IgD-negative memory B cell (primary cell): ENCODE measurements around the gene PSMB10. TPM values are rescaled to one million over a fixed set of nuclear protein-coding genes. Genes with fewer than 3 reads are reported as not detected.
A peak's percentile ranks its signal among the peaks of the same experiment; 100 is the strongest.

Experiments used
- H3K27ac Mint-ChIP-seq, 3 donors: one replicate each; pipeline ENCODE4 v1.8.0; 2020 to 2022; ENCODE audit warnings: mild to moderate bottlenecking in 3 of 3, mixed read lengths in 3 of 3, moderate library complexity in 1 of 3
- H3K27me3 Mint-ChIP-seq: one replicate; pipeline ENCODE4 v1.8.0; 2021; ENCODE audit warnings: mixed read lengths
- H3K36me3 Mint-ChIP-seq: one replicate; pipeline ENCODE4 v1.8.0; 2020; ENCODE audit warnings: mild to moderate bottlenecking, mixed read lengths
- H3K4me1 Mint-ChIP-seq, 3 donors: one replicate each; pipeline ENCODE4 v1.8.0; 2020 to 2022; ENCODE audit warnings: mixed read lengths in 3 of 3, mild to moderate bottlenecking in 1 of 3
- H3K4me3 Mint-ChIP-seq, 4 donors: one replicate each; pipeline ENCODE4 v1.8.0; 2020 to 2022; ENCODE audit warnings: mild to moderate bottlenecking in 4 of 4, mixed read lengths in 4 of 4, moderate library complexity in 3 of 4
- H3K9me3 Mint-ChIP-seq, 3 donors: one replicate each; pipeline ENCODE4 v1.8.0; 2020 to 2021; ENCODE audit warnings: mixed read lengths in 3 of 3, mild to moderate bottlenecking in 1 of 3
- polyA plus RNA-seq: library from polyadenylated mRNA; unstranded; fragments of 300-500 nt; fragmentation: Illumina TruSeq; gene quantifications from one replicate; pipeline ENCODE4 v1.2.3, GENCODE V29; 2021

The PSMB10 gene
- polyA plus RNA-seq, 1 donor from 2014 or later, result 510 TPM

DNA sequence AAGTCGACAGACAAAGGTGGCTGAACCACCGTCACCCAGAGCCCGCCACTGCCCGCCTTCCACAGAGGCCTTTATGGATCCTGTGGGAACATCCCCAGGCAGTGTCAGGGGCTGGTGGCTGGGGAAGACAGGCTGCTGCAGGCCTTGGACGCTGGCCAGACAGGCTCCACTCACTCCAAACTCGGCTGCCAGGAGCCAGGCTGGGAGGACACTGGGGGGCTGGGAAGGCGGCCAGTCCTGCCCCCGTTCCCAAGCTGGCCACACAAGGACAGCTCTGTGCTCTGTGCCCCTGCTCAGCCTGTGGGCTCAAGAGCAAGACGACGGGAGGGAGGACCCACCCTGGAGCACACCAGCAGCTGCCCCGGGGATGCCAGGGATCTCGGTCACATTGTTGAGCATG, 14.8 kb upstream of the PSMB10 start:
- H3K4me3 Mint-ChIP-seq, result no peak overlapping the region
- no peak overlapping the region for H3K27ac Mint-ChIP-seq
- no peaks in the 10 kb centered on the region for H3K36me3 Mint-ChIP-seq
- H3K4me1 Mint-ChIP-seq, result peaks cover 0 to 3% (median 0%) of the 10 kb centered on the region in 3 donors
- no peaks in the 10 kb centered on the region for H3K9me3 Mint-ChIP-seq
- no peaks in the 10 kb centered on the region for H3K27me3 Mint-ChIP-seq

DNA sequence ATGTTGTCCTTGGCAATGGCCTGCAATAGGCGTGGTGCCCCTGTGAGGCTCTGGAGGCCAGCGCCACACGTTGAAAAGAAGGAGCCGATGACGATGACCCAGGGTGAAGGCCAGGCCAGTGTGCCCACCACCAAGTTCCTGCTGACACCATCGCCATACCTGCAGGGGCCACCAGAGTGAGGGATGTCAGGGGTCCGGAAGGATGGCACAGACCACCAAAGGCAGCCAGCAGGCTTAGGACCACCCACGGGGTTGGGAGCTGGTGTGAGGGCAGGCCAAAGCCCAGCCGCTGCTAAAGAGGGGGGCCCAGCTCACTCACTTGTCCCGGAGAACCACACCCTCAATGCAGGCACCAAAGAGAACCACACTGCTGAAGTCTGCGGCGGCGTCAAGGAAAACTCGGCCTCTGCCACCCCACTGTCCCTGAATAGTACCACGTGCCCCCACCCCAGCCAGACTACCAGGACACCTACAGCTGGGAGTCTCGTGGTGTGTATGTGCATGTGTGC, 13.7 kb upstream of the PSMB10 start:
- Mint-ChIP-seq H3K36me3 (no peaks in the 10 kb centered on the region), H3K4me3 (peak overlapping the region in 1 of 4 donors; percentile 17), H3K27ac (no peak overlapping the region), H3K4me1 (peaks cover 0 to 3% (median 0%) of the 10 kb centered on the region in 3 donors), H3K9me3 (no peaks in the 10 kb centered on the region), H3K27me3 (no peaks in the 10 kb centered on the region)

DNA sequence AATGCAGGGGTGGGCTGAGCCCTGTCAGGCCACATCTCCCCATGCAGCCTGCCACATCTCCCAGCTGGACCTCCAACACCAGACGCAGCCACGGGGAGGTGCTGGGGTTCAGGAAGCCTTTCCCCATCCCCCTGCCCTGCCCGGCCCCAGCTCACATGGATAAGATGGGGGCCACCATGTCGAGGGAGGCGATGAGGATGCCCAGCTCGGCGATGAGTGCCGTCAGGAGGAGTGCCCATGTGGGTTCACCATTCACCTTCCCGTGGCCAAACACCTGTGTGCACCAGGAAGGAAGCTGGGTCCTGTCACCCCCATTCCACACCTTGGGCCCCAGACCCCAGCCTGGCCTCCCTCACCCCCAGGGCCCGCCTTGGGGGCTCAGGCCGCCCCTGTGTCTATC, 13.0 kb upstream of the PSMB10 start:
- no peaks in the 10 kb centered on the region for H3K36me3 Mint-ChIP-seq

DNA sequence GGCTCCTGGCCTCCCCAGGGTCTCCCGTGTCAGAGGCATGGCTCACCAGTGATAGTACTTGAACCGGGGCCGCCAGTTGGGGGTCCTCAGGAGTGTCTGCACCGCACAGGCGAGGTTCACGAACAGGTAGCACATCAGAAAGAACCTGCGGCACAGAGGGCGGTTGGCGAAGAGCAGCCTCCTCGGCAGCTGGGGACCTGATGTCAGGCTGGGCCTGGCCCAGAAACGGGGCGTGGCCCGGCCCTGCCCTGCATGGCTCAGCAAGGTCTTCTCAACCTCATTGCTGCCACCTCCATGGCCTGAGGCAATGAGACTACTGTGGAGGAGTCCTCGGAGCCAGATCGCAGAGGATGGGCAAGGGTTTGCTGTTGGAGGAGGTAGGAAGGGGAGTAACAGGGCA, 11.4 kb upstream of the PSMB10 start:
- Mint-ChIP-seq H3K4me1 (peaks cover 0 to 3% (median 0%) of the 10 kb centered on the region in 3 donors), H3K27me3 (no peaks in the 10 kb centered on the region), H3K27ac (no peak overlapping the region), H3K36me3 (no peaks in the 10 kb centered on the region), H3K9me3 (no peaks in the 10 kb centered on the region), H3K4me3 (no peak overlapping the region)

More for the DNA sequence above, 13.0 kb upstream of the PSMB10 start:
- Mint-ChIP-seq H3K4me3 (no peak overlapping the region), H3K9me3 (no peaks in the 10 kb centered on the region), H3K27ac (no peak overlapping the region), H3K4me1 (peaks cover 0 to 3% (median 0%) of the 10 kb centered on the region in 3 donors), H3K27me3 (no peaks in the 10 kb centered on the region)

DNA sequence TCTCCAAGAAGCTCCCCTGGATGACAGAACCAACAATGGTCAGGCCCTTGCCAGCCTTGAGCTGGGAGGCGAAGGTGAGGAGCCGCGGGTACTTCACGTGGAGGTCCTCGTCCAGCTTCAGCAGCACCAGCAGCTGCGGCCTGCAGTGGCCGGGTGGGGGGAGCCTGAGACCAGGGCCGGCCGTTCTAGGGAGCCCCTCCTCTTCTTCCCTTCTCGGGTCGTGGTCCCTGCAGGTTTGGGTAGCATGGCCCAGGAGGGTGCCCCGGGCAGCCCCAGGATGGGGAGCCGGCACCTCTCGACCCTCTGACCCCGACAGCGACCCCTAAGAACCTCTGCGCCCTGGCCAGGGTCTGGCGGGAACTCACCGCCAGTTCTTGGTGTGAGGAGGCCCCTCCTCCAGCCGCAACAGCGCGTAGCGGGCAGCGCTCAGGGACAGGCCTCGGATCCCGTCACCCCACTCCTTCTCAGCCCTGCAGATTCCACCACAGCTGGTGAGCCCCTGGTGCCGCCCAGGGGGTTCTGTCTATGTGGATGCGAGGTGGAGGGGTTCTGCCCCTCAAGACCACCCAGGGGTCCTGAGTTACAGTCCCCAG, 10.4 kb upstream of the PSMB10 start:
- no peaks in the 10 kb centered on the region for H3K27me3 Mint-ChIP-seq
- peaks cover 2% of the 10 kb centered on the region for H3K36me3 Mint-ChIP-seq
- H3K27ac Mint-ChIP-seq, result no peak overlapping the region
- no peak overlapping the region for H3K4me3 Mint-ChIP-seq
- peaks cover 0 to 3% (median 2%) of the 10 kb centered on the region in 3 donors for H3K4me1 Mint-ChIP-seq
- H3K9me3 Mint-ChIP-seq, result no peaks in the 10 kb centered on the region

DNA sequence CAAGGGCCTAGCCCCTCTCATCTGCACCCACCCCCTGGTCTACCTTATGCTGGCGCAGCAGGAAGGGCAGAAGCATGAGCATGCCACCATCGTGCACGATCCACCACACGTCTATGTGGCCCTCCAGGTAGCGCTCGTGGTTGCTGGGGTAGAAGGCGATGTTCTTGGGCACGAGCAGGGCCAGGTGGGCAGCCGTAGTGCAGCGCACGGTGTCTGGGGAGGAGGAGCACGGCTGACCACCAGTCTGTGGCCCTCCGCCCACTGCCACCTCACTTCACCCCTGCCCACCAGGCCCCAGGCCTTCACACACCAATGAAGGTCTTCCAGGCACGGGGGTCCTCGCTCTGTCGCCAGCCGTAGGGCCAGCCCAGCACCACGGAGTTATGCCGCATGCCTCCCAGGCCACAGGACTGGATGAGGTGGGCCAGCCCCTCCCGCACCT, 9.5 kb upstream of the PSMB10 start:
- no peaks in the 10 kb centered on the region for H3K9me3 Mint-ChIP-seq
- peaks cover 2% of the 10 kb centered on the region for H3K36me3 Mint-ChIP-seq
- H3K27me3 Mint-ChIP-seq, result no peaks in the 10 kb centered on the region
- H3K4me1 Mint-ChIP-seq, result peaks cover 0 to 6% (median 4%) of the 10 kb centered on the region in 3 donors
- H3K27ac Mint-ChIP-seq, result no peak overlapping the region
- H3K4me3 Mint-ChIP-seq, result no peak overlapping the region

DNA sequence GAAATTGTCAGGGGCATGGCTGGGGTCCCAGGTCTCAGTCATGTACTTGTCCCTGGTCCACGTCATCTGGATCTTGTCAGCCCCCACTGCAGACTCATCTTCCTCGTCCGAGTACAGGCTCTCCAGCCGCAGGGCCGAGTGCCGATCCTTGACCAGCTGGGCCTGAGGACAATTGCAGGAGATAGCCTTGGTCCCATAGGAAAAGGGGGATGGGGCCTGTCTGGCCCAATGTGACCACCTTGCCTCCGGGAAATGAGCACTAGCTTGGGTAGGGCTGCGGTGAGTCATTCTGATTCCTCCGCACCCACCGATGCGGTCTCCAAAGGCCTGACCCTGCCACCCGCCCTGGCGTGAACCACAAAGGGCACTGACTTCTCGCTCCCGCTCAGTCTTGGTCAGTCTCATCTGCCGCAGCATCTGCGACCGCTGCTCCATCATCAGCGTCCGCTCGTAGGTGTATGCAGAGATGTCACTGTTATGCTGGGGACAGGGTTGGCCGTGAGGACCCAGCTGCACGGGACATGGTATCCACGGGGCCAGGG, 8.8 kb upstream of the PSMB10 start:
- Mint-ChIP-seq H3K9me3 (no peaks in the 10 kb centered on the region), H3K4me1 (peaks cover 0 to 6% (median 5%) of the 10 kb centered on the region in 3 donors), H3K27me3 (no peaks in the 10 kb centered on the region), H3K36me3 (peaks cover 2% of the 10 kb centered on the region), H3K27ac (no peak overlapping the region), H3K4me3 (no peak overlapping the region)

DNA sequence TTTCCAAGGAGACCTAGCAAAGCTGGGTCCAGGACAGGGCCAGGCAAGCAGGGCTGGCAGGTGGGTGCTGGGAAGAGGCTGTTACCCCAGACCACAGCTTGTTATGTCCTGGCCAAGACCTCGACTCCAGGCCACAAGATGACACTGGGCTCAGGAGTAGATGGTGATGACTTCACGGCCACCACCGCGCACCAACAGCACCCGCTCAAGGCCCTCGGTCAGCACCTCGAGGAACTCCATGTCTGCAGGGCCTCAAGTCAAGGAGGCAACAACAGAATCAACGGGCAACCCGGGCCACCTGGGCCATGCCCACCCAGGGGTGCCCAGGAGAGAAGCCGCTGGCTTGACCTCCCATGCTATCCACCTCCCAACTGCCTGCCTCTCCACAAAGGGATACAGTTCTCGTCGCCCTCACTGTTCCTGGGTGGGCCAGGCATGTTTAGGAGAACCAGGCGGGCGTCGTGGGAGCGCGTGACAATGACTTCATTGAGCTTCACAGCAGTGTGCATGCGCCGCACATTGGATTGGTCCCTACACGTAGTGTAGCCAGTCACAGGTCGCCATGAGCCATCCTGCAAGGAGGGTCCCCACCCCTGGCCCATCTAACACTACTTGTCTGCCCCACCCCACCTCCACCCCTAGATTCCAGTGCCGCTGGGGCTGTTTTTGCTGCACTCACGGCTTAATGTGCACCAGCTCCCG, 8.2 kb upstream of the PSMB10 start:
- H3K27ac Mint-ChIP-seq, result no peak overlapping the region
- H3K27me3 Mint-ChIP-seq, result no peaks in the 10 kb centered on the region
- H3K4me3 Mint-ChIP-seq, result no peak overlapping the region
- peaks cover 5 to 11% (median 11%) of the 10 kb centered on the region in 3 donors for H3K4me1 Mint-ChIP-seq
- H3K36me3 Mint-ChIP-seq, result peaks cover 2% of the 10 kb centered on the region
- H3K9me3 Mint-ChIP-seq, result no peaks in the 10 kb centered on the region

DNA sequence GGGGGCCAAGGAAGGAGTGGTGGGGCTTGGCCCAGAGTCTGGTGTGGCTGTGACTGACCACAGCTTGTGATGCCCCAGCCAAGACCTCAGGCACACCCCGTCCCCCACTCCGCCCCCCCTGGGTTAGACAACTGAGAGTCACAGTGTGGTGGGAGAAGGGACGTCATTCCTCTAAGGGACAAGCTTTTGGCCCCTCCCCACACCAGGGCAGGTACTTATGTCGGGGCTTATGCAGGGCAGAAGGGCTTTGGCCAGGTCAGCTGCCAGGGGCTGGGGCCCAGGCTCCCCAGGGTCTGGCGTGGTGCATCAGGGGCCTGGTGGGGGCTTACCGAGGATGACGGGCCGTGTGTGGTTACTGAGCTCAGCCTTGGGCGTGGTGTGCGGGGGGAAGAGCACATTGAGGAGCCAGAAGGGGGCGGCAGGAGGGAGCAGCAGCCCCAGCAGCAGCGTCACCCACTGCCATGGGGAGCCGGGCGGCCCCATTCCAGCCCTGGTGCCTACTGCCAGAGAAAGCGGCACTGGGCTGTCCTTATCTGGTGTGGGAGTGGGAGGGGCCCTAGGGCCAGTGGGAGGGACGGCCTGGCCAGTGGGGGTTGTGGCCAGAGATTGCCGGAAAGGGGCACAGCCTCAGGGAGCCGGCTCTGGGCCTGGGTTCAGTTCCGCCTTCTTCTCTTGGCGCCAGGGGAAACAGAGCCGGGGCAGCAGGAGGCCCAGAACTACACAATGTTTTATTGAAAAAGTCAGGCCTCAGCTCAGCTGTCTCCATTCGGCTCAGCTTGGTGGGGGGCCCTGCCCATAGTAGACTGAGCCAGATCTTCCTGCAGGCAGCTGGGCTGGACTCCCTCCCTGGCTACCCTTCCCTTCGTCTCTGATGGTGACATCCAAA, 7.2 kb upstream of the PSMB10 start, which contains the start of gene LCAT:
LCAT (minus strand) TSS at position 502 of the 886 bp plus-strand sequence; CDS start at position 483, 19 bp downstream.
- peaks cover 6 to 13% (median 12%) of the 10 kb centered on the region in 3 donors for H3K4me1 Mint-ChIP-seq
- H3K27ac Mint-ChIP-seq, result no peak within 1 kb of the TSS
- H3K4me3 Mint-ChIP-seq, result no peak within 1 kb of the TSS
- no peaks in the 10 kb centered on the region for H3K9me3 Mint-ChIP-seq
- peaks cover 2% of the 10 kb centered on the region for H3K36me3 Mint-ChIP-seq
- H3K27me3 Mint-ChIP-seq, result no peaks in the 10 kb centered on the region

DNA sequence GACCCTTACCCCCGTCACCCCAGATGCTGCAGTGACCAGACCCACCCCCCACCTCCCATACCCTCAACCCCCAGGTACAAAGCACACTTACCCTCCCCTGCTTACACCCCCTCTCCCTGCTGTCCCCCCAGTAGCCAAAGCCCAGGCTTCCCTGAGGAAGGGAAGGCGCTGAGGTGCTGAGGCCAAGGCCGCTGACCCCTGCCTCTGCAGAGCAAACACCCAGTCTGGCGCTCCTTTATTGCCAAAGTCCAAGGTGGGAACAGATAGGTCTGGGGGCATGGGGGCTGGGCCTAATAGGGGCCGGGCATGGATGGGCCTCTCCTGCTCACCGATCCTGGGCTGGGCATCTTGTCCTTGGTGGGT, 6.6 kb upstream of the PSMB10 start:
- H3K36me3 Mint-ChIP-seq, result peaks cover 2% of the 10 kb centered on the region

DNA sequence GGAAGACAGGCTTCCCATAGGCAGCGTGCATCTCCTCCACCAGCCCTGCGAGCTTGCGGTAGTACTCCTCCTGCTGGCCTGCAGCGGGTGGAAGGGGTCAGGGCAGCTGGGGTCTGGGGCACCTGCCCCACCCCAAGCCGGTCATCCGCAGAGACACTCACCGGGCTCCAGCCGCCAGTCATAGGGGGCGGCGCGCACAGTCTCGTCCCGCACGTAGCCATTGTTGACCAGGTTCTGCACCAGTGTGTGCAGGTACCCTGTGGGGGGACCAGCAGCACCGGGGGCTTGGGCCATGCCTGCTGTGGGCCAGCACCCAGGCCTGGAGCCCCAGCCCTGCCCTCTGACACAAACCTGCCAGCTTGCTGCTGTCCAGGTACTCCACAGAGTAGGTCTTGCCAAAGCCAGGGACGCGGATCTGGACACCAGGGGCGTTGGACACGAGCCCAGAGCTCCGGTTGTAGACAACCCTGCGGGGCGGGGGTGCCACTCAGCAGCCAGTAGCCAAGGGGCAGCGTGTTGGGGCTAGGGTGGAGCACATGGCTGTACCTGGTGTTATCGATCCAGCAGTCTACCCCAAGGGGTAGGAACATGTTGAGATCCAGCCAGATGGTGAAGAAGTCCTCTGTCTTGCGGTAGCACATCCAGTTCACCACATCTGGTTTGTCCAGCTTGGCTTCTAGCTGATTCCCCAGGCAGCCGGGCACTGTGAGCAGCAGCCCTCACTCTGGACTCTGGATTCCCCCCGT, 6.0 kb upstream of the PSMB10 start:
- no peak overlapping the region for H3K4me3 Mint-ChIP-seq
- peaks cover 2% of the 10 kb centered on the region for H3K36me3 Mint-ChIP-seq
- no peaks in the 10 kb centered on the region for H3K27me3 Mint-ChIP-seq
- H3K4me1 Mint-ChIP-seq, result peaks cover 6 to 13% (median 12%) of the 10 kb centered on the region in 3 donors
- H3K27ac Mint-ChIP-seq, result no peak overlapping the region
- no peaks in the 10 kb centered on the region for H3K9me3 Mint-ChIP-seq

More for the DNA sequence above, 6.6 kb upstream of the PSMB10 start:
- no peaks in the 10 kb centered on the region for H3K27me3 Mint-ChIP-seq
- no peak overlapping the region for H3K27ac Mint-ChIP-seq
- H3K4me3 Mint-ChIP-seq, result no peak overlapping the region
- peaks cover 6 to 13% (median 12%) of the 10 kb centered on the region in 3 donors for H3K4me1 Mint-ChIP-seq
- H3K9me3 Mint-ChIP-seq, result no peaks in the 10 kb centered on the region

DNA sequence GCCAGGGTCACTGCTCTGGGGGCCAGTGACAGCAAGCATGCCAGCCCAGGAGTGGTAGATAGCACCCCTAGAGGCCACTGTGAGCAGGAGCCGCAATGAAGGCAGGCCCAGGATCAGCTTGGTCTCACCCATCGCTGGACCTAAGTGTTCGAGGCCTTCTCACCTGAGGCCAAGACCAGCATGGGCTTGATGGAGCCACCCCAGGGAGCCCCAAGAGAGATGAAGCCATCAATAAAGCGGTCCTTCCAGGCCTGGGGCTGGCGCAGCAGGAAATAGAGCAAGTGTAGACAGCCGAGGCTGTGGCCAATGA, 5.5 kb upstream of the PSMB10 start:
- Mint-ChIP-seq H3K27me3 (no peaks in the 10 kb centered on the region), H3K9me3 (no peaks in the 10 kb centered on the region), H3K4me3 (no peak overlapping the region), H3K27ac (peak overlapping the region in 1 of 3 donors; percentile 4), H3K36me3 (peaks cover 2% of the 10 kb centered on the region), H3K4me1 (peaks cover 6 to 15% (median 12%) of the 10 kb centered on the region in 3 donors)

DNA sequence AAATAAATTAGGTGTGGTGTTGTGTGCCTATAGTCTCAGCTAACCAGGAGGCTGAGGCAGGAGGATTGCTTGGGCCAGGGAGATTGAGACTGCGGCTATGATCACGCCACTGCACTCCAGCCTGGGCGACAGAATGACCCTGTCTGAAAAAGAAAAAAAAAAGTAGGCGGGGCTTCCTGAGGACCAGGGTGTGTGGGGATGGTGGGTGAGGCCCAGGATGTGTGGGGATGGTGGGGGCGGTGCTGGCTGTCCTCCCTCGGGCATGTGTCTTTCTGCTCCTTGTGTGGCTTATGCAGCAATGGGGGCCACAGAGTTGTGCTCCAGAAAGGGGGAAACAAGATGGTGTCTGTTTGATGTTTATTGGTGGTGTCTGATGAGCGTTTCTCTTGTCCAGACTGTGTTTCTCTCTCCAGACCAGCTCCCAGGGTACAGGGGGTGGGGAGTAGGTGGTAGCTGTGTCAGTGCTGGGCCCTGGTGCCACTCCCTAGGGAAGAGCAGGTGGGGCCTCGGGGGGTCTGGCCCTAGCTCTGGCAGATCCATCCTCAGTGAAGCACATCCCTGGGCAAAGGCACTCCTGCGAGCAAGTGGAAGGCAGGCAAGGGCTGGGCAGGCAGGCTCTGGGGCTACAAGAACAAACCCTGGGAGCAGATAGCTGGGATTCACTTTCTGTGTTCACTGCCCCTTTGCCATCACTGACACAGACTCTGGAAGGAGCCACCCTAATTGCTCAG, 5.0 kb upstream of the PSMB10 start:
- Mint-ChIP-seq H3K27ac (peak overlapping the region in 2 of 3 donors; percentile 4 to 88), H3K36me3 (peaks cover 2% of the 10 kb centered on the region), H3K9me3 (no peaks in the 10 kb centered on the region), H3K4me3 (peak overlapping the region in 1 of 4 donors; percentile 8), H3K27me3 (no peaks in the 10 kb centered on the region), H3K4me1 (peaks cover 6 to 19% (median 17%) of the 10 kb centered on the region in 3 donors)
